ENCODE results near the gene FAM174C.

DNA sequence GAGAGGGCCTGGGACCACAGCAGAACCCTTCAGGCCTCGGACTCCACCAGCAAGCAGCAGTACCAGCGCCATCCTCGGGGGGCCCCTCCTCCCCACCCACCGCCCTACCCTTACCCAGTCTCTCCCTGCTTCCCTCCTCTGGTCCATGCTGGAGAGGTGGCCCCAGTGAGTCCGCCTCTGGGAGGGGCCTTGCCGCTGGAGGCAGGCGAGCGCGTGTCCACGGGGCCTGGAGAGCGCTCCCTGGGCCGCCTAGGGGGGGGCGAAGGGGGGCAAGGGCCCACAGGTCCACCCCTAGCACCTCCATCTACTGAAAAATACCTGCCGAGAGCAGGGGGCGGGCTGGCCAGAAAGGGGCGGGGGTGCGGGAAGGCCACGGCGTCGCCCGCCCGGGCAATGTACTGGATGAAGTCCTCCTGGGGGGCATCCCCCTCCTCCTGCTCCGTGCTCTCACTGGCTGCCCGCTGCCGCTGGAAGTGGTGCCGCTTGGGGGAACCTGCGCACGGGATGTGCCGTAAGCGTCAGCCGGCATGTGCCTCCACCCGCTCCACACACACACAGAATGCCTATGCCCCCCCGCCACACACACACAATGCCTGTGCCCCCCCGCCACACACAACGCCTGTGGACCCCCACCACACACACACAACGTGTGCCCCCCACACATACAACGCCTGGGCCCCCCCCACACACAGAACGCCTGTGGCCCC, 44.4 kb upstream of the FAM174C start:
- TF ChIP-seq YY1 (IDR thresholded peaks at IDR 0.05; ENCODE audit: extremely low read depth, insufficient replicate concordance, low read depth, low read length): no peak
- TF ChIP-seq, protein P1, sequence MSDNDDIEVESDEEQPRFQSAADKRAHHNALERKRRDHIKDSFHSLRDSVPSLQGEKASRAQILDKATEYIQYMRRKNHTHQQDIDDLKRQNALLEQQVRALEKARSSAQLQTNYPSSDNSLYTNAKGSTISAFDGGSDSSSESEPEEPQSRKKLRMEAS (IDR thresholded peaks at IDR 0.05): no peak
- no peak for TF ChIP-seq POLR2A (IDR thresholded peaks at IDR 0.05; ENCODE audit: borderline replicate concordance, extremely low read depth, insufficient read depth, insufficient read length)
- TF ChIP-seq SP1 (IDR thresholded peaks at IDR 0.05; ENCODE audit: low read depth): no peak
- no peak for TF ChIP-seq CEBPB (IDR thresholded peaks at IDR 0.05; ENCODE audit: low read depth)
- TF ChIP-seq ZNF274 (IDR thresholded peaks at IDR 0.05; ENCODE audit: low read depth, low read length): no peak
- TF ChIP-seq EZH2phosphoT487 (IDR thresholded peaks at IDR 0.05; ENCODE audit: borderline replicate concordance): no peak
- no peak for TF ChIP-seq ATF3 (IDR thresholded peaks at IDR 0.05)
- no peak for TF ChIP-seq SRF (IDR thresholded peaks at IDR 0.05; ENCODE audit: low read depth)
- TF ChIP-seq, protein P2, sequence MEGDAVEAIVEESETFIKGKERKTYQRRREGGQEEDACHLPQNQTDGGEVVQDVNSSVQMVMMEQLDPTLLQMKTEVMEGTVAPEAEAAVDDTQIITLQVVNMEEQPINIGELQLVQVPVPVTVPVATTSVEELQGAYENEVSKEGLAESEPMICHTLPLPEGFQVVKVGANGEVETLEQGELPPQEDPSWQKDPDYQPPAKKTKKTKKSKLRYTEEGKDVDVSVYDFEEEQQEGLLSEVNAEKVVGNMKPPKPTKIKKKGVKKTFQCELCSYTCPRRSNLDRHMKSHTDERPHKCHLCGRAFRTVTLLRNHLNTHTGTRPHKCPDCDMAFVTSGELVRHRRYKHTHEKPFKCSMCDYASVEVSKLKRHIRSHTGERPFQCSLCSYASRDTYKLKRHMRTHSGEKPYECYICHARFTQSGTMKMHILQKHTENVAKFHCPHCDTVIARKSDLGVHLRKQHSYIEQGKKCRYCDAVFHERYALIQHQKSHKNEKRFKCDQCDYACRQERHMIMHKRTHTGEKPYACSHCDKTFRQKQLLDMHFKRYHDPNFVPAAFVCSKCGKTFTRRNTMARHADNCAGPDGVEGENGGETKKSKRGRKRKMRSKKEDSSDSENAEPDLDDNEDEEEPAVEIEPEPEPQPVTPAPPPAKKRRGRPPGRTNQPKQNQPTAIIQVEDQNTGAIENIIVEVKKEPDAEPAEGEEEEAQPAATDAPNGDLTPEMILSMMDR (IDR thresholded peaks at IDR 0.05 in 2 of 3, conservative IDR thresholded peaks at IDR 0.05 in 1 of 3; ENCODE audit: borderline replicate concordance in 1 of 3, insufficient read depth in 1 of 3, low read depth in 2 of 3, low read length in 2 of 3): no peak
- no peak for TF ChIP-seq POLR2AphosphoS5 (IDR thresholded peaks at IDR 0.05; ENCODE audit: low read depth, low read length)
- no peak for TF ChIP-seq RAD21 (IDR thresholded peaks at IDR 0.05; ENCODE audit: low read depth)
